ENCODE data around the gene RERG.

GRCh38 chr12:15154103-15154502 lies 67.1 kb downstream of the RERG start:
- TF ChIP-seq CTCF (tag by site-specific recombination; IDR thresholded peaks at IDR 0.05) (no peak), ZBTB49 (tag by site-specific recombination; IDR thresholded peaks at IDR 0.05; ENCODE audit: low read depth) (no peak), ZBTB21 (tag by site-specific recombination; IDR thresholded peaks at IDR 0.05) (no peak), SP2 (tag by site-specific recombination; IDR thresholded peaks at IDR 0.05) (no peak), ZBTB7A (tag by site-specific recombination; IDR thresholded peaks at IDR 0.05; ENCODE audit: low read depth) (no peak), PBX3 (CRISPR knock-in tag; IDR thresholded peaks at IDR 0.05) (no peak), YY2 (tag by site-specific recombination; IDR thresholded peaks at IDR 0.05) (no peak), ZNF274 (IDR thresholded peaks at IDR 0.05; ENCODE audit: low read length) (no peak), ZNF274 (tag by site-specific recombination; IDR thresholded peaks at IDR 0.05; ENCODE audit: borderline replicate concordance) (no peak), ZNF112 (tag by site-specific recombination; IDR thresholded peaks at IDR 0.05) (no peak), BCL6B (tag by site-specific recombination; IDR thresholded peaks at IDR 0.05) (no peak), ZNF707 (tag by site-specific recombination; IDR thresholded peaks at IDR 0.05) (no peak), ZNF10 (tag by site-specific recombination; IDR thresholded peaks at IDR 0.05) (no peak), INSM2 (tag by site-specific recombination; IDR thresholded peaks at IDR 0.05) (no peak), MZF1 (tag by site-specific recombination; IDR thresholded peaks at IDR 0.05; ENCODE audit: borderline replicate concordance) (no peak)

All from HEK293 (cell line).